BE2C (cell line): ENCODE data around the gene SPRED2.

ENCODE experiments used
- DNase-seq: peaks from one replicate; pipeline ENCODE4 v3.0.0-alpha.2; 2020
- H3K27me3 ChIP-seq: fragments of 250-450 bp; sonication (Bioruptor Pico); 2 replicates; pipeline ENCODE4 v1.5.1; 2020; ENCODE audit warnings: mild to moderate bottlenecking
- H3K36me3 ChIP-seq: fragments of 250-450 bp; sonication (Bioruptor Pico); 2 replicates; pipeline ENCODE4 v1.5.1; 2020; ENCODE audit warnings: mild to moderate bottlenecking
- H3K4me1 ChIP-seq: fragments of 250-450 bp; sonication (Bioruptor Pico); 2 replicates; pipeline ENCODE4 v1.5.1; 2020
- H3K4me3 ChIP-seq: 2 replicates; pipeline ENCODE4 v1.5.1; 2011; ENCODE audit warnings: low read depth, low read length
- H3K9me3 ChIP-seq: fragments of 250-450 bp; sonication (Bioruptor Pico); 2 replicates; pipeline ENCODE4 v1.5.1; 2020
- CTCF ChIP-seq: IDR thresholded peaks from 2 replicates; pipeline ENCODE4 v1.5.1; 2012; ENCODE audit warnings: mild to moderate bottlenecking, low read depth, low read length

SPRED2 gene

GRCh38 chr2:65452150-65452895 is 19.9 kb upstream of the SPRED2 start:
- H3K27me3 ChIP-seq: no peaks in the 10 kb centered on the region
- H3K4me1 ChIP-seq: no peaks in the 10 kb centered on the region
- H3K4me3 ChIP-seq: no peak overlapping the region
- no peak for TF ChIP-seq CTCF
- no peaks in the 10 kb centered on the region for H3K36me3 ChIP-seq
- no peak for DNase-seq
- H3K9me3 ChIP-seq: no peaks in the 10 kb centered on the region

- H3K27me3 ChIP-seq: no peaks in the 10 kb centered on the region
- no peak for TF ChIP-seq CTCF
- no peak overlapping the region for H3K4me3 ChIP-seq
- DNase-seq: no peak
- no peaks in the 10 kb centered on the region for H3K4me1 ChIP-seq
- H3K9me3 ChIP-seq: no peaks in the 10 kb centered on the region
- no peaks in the 10 kb centered on the region for H3K36me3 ChIP-seq
Measured at GRCh38 chr2:65450810-65451209, 18.4 kb upstream of the SPRED2 start.

GRCh38 chr2:65450393-65450792 is 18.0 kb upstream of the SPRED2 start:
- H3K9me3 ChIP-seq: no peaks in the 10 kb centered on the region
- DNase-seq: no peak
- no peak for TF ChIP-seq CTCF
- no peaks in the 10 kb centered on the region for H3K36me3 ChIP-seq
- no peak overlapping the region for H3K4me3 ChIP-seq
- no peaks in the 10 kb centered on the region for H3K27me3 ChIP-seq
- H3K4me1 ChIP-seq: no peaks in the 10 kb centered on the region

- TF ChIP-seq CTCF: no peak
- Histone ChIP-seq H3K9me3 (no peaks in the 10 kb centered on the region), H3K36me3 (no peaks in the 10 kb centered on the region), H3K27me3 (no peaks in the 10 kb centered on the region), H3K4me1 (no peaks in the 10 kb centered on the region), H3K4me3 (no peak overlapping the region)
- no peak for DNase-seq
Measured at GRCh38 chr2:65443509-65444186, 11.2 kb upstream of the SPRED2 start.

GRCh38 chr2:65442420-65443020 is 10.1 kb upstream of the SPRED2 start:
- no peak for DNase-seq
- TF ChIP-seq CTCF: no peak
- Histone ChIP-seq H3K4me3 (no peak overlapping the region), H3K27me3 (no peaks in the 10 kb centered on the region), H3K9me3 (no peaks in the 10 kb centered on the region), H3K36me3 (no peaks in the 10 kb centered on the region), H3K4me1 (peaks cover 2% of the 10 kb centered on the region; the same call in 1 of the 2 replicates)
